SJCRH30 (cell line): ENCODE results near the gene TSPYL6. TPM values are rescaled to one million over a fixed set of nuclear protein-coding genes. Genes with fewer than 3 reads are reported as not detected.

Experiments used
- DNase-seq, 2 experiments: peaks; one replicate each; pipeline ENCODE4 v3.0.0-alpha.2; 2015 to 2020
- H3K27ac ChIP-seq: fragments of 250-450 bp; sonication (Bioruptor Pico); 2 replicates; pipeline ENCODE4 v1.5.1; 2020; ENCODE audit warnings: mild to moderate bottlenecking, moderate library complexity
- H3K27me3 ChIP-seq: fragments of 250-450 bp; sonication (Bioruptor Pico); 2 replicates; pipeline ENCODE4 v1.5.1; 2020; ENCODE audit warnings: mild to moderate bottlenecking, moderate library complexity
- H3K36me3 ChIP-seq: fragments of 250-450 bp; sonication (Bioruptor Pico); 2 replicates; pipeline ENCODE4 v1.5.1; 2020; ENCODE audit warnings: mild to moderate bottlenecking, moderate library complexity
- H3K4me1 ChIP-seq: fragments of 250-450 bp; sonication (Bioruptor Pico); 2 replicates; pipeline ENCODE4 v1.5.1; 2020; ENCODE audit warnings: mild to moderate bottlenecking, moderate library complexity
- H3K4me3 ChIP-seq: fragments of 250-450 bp; sonication (Bioruptor Pico); 2 replicates; pipeline ENCODE4 v1.5.1; 2020; ENCODE audit warnings: mild to moderate bottlenecking, moderate library complexity
- H3K9me3 ChIP-seq: fragments of 250-450 bp; sonication (Bioruptor Pico); replicated peaks from 2 replicates; pipeline ENCODE4 v1.5.1; 2020; ENCODE audit warnings: mild to moderate bottlenecking, moderate library complexity
- total RNA-seq: library from RNA; depleted of rRNA; stranded (reverse); fragments of >200 nt; shearing (Covaris generic); gene quantifications from 2 replicates; pipeline ENCODE4 v1.2.3, GENCODE V29; 2014

Gene TSPYL6
- total RNA-seq, 1 experiment from 2014 or later: 0.10 TPM

- H3K4me3 ChIP-seq: no peak overlapping the region
- H3K27ac ChIP-seq: no peak overlapping the region
- H3K4me1 ChIP-seq: peaks cover 24% of the 10 kb centered on the region
- 0 out of 2 replicates have a peak, but pooled peaks cover 7% of the 10 kb centered on the region for H3K9me3 ChIP-seq
- no peaks in the 10 kb centered on the region for H3K27me3 ChIP-seq
- DNase-seq: no peak
- H3K36me3 ChIP-seq: no peaks in the 10 kb centered on the region
Measured at GRCh38 chr2:54237428-54237827, 18.6 kb downstream of the TSPYL6 start.

- H3K27ac ChIP-seq: no peak overlapping the region
- peaks cover 3% of the 10 kb centered on the region for H3K4me1 ChIP-seq
- no peaks in the 10 kb centered on the region for H3K27me3 ChIP-seq
- H3K9me3 ChIP-seq: 0 out of 2 replicates have a peak, but pooled peaks cover 7% of the 10 kb centered on the region
- DNase-seq: no peak
- no peaks in the 10 kb centered on the region for H3K36me3 ChIP-seq
- H3K4me3 ChIP-seq: no peak overlapping the region
Measured at GRCh38 chr2:54233832-54234649, 22.0 kb downstream of the TSPYL6 start.

- H3K4me1 ChIP-seq: peaks cover 4% of the 10 kb centered on the region; the same call in 1 of the 2 replicates
- no peak overlapping the region for H3K4me3 ChIP-seq
- H3K27me3 ChIP-seq: no peaks in the 10 kb centered on the region
- DNase-seq: peak in 1 of 2 experiments; percentile 15
- no peaks in the 10 kb centered on the region for H3K36me3 ChIP-seq
- H3K27ac ChIP-seq: no peak overlapping the region
- H3K9me3 ChIP-seq: no peaks in the 10 kb centered on the region
Measured at GRCh38 chr2:54228945-54229344, 27.1 kb downstream of the TSPYL6 start.

- Histone ChIP-seq H3K27ac (no peak overlapping the region), H3K9me3 (no peaks in the 10 kb centered on the region), H3K27me3 (no peaks in the 10 kb centered on the region), H3K4me1 (peaks cover 4% of the 10 kb centered on the region; the same call in 1 of the 2 replicates), H3K36me3 (no peaks in the 10 kb centered on the region), H3K4me3 (no peak overlapping the region)
- peak in 1 of 2 experiments; percentile 39 for DNase-seq
Measured at GRCh38 chr2:54227798-54228197, 28.2 kb downstream of the TSPYL6 start.

GRCh38 chr2:54226260-54226659 is 29.8 kb downstream of the TSPYL6 start:
- Histone ChIP-seq H3K36me3 (no peaks in the 10 kb centered on the region), H3K4me1 (peaks cover 4% of the 10 kb centered on the region; the same call in 1 of the 2 replicates), H3K4me3 (no peak overlapping the region), H3K27me3 (no peaks in the 10 kb centered on the region), H3K27ac (no peak overlapping the region), H3K9me3 (no peaks in the 10 kb centered on the region)
- DNase-seq: no peak

GRCh38 chr2:54224997-54225396 is 31.0 kb downstream of the TSPYL6 start:
- no peak for DNase-seq
- no peaks in the 10 kb centered on the region for H3K27me3 ChIP-seq
- H3K4me3 ChIP-seq: no peak overlapping the region
- H3K4me1 ChIP-seq: peaks cover 4% of the 10 kb centered on the region; the same call in 1 of the 2 replicates
- no peaks in the 10 kb centered on the region for H3K9me3 ChIP-seq
- H3K27ac ChIP-seq: no peak overlapping the region
- no peaks in the 10 kb centered on the region for H3K36me3 ChIP-seq

- H3K27me3 ChIP-seq: no peaks in the 10 kb centered on the region
- H3K9me3 ChIP-seq: no peaks in the 10 kb centered on the region
- H3K27ac ChIP-seq: peak overlapping the region; percentile 35; the same call in 1 of the 2 replicates
- DNase-seq: no peak
- no peak overlapping the region for H3K4me3 ChIP-seq
- H3K4me1 ChIP-seq: peaks cover 24% of the 10 kb centered on the region
- no peaks in the 10 kb centered on the region for H3K36me3 ChIP-seq
Measured at GRCh38 chr2:54213082-54213481, 42.9 kb downstream of the TSPYL6 start.

GRCh38 chr2:54212456-54212855 is 43.6 kb downstream of the TSPYL6 start:
- Histone ChIP-seq H3K4me3 (no peak overlapping the region), H3K27ac (peak overlapping the region; percentile 35)
- DNase-seq: peak; percentile 61 to 73

GRCh38 chr2:54209379-54209778 is 46.6 kb downstream of the TSPYL6 start:
- DNase-seq: no peak
- no peaks in the 10 kb centered on the region for H3K27me3 ChIP-seq

More at GRCh38 chr2:54212456-54212855, 43.6 kb downstream of the TSPYL6 start:
- H3K36me3 ChIP-seq: no peaks in the 10 kb centered on the region
- peaks cover 31% of the 10 kb centered on the region for H3K4me1 ChIP-seq
- H3K27me3 ChIP-seq: no peaks in the 10 kb centered on the region
- H3K9me3 ChIP-seq: no peaks in the 10 kb centered on the region

GRCh38 chr2:54208364-54209240 is 47.4 kb downstream of the TSPYL6 start:
- no peaks in the 10 kb centered on the region for H3K9me3 ChIP-seq
- peaks cover 32% of the 10 kb centered on the region for H3K4me1 ChIP-seq
- no peak overlapping the region for H3K4me3 ChIP-seq
- peak in 1 of 2 experiments; percentile 41 for DNase-seq
- no peaks in the 10 kb centered on the region for H3K36me3 ChIP-seq
- H3K27me3 ChIP-seq: no peaks in the 10 kb centered on the region
- peak overlapping the region; percentile 3; the same call in 1 of the 2 replicates for H3K27ac ChIP-seq

More at GRCh38 chr2:54209379-54209778, 46.6 kb downstream of the TSPYL6 start:
- Histone ChIP-seq H3K9me3 (no peaks in the 10 kb centered on the region), H3K4me1 (peaks cover 32% of the 10 kb centered on the region), H3K36me3 (no peaks in the 10 kb centered on the region), H3K27ac (no peak overlapping the region), H3K4me3 (no peak overlapping the region)

- DNase-seq: peak in 1 of 2 experiments; percentile 44
- Histone ChIP-seq H3K27me3 (no peaks in the 10 kb centered on the region), H3K9me3 (no peaks in the 10 kb centered on the region), H3K4me1 (peaks cover 32% of the 10 kb centered on the region), H3K4me3 (no peak overlapping the region), H3K27ac (peak overlapping the region; percentile 3; the same call in 1 of the 2 replicates), H3K36me3 (no peaks in the 10 kb centered on the region)
Measured at GRCh38 chr2:54207666-54208195, 48.3 kb downstream of the TSPYL6 start.

- no peak overlapping the region for H3K4me3 ChIP-seq
- peaks cover 23% of the 10 kb centered on the region for H3K4me1 ChIP-seq
- no peaks in the 10 kb centered on the region for H3K27me3 ChIP-seq
- DNase-seq: peak; percentile 27 to 78
- no peaks in the 10 kb centered on the region for H3K36me3 ChIP-seq
- H3K9me3 ChIP-seq: no peaks in the 10 kb centered on the region
- H3K27ac ChIP-seq: no peak overlapping the region
Measured at GRCh38 chr2:54206596-54206995, 49.4 kb downstream of the TSPYL6 start.

- Histone ChIP-seq H3K27me3 (no peaks in the 10 kb centered on the region), H3K36me3 (no peaks in the 10 kb centered on the region), H3K9me3 (no peaks in the 10 kb centered on the region), H3K4me1 (peaks cover 22% of the 10 kb centered on the region), H3K4me3 (no peak overlapping the region), H3K27ac (no peak overlapping the region)
- DNase-seq: no peak
Measured at GRCh38 chr2:54204476-54204875, 51.6 kb downstream of the TSPYL6 start.
